CD14-positive monocyte (primary cell): ENCODE data around the gene MKNK1. TPM values are rescaled to one million over a fixed set of nuclear protein-coding genes. Genes with fewer than 3 reads are reported as not detected.

ENCODE experiments used
- DNase-seq, 3 donors: peaks; one replicate each; pipeline ENCODE4 v3.0.0-alpha.2; 2011 to 2022
- H2AFZ ChIP-seq: 2 replicates; pipeline ENCODE4 v1.6.0; 2012; ENCODE audit warnings: mild to moderate bottlenecking, low read depth, low read length, inconsistent platforms; ENCODE audit not compliant: insufficient read depth, poor library complexity, severe bottlenecking
- H3K27ac ChIP-seq, 2 donors: 1 replicate in 1 of 2; 2 replicates in 1 of 2; pipeline ENCODE4 v1.5.1; 2012 to 2013; ENCODE audit warnings: low read length in 2 of 2, control low read depth in 1 of 2, inconsistent platforms in 1 of 2, low read depth in 1 of 2, mild to moderate bottlenecking in 1 of 2
- H3K27me3 ChIP-seq, 2 donors: one replicate each; pipeline versions ENCODE4 v1.6.0 to v1.6.1; 2011 to 2013; ENCODE audit warnings: low read length in 2 of 2; ENCODE audit not compliant: control insufficient read depth in 2 of 2, insufficient read depth in 2 of 2
- H3K36me3 ChIP-seq, 2 donors: replicated peaks in 1 of 2; 1 replicate in 1 of 2; 2 replicates in 1 of 2; pipeline versions ENCODE4 v1.5.1 to v1.6.1; 2012 to 2013; ENCODE audit warnings: low read length in 2 of 2, control low read depth in 1 of 2, inconsistent platforms in 1 of 2, mild to moderate bottlenecking in 1 of 2; ENCODE audit not compliant: insufficient read depth in 2 of 2, control insufficient read depth in 1 of 2
- H3K4me1 ChIP-seq, 2 donors: 1 replicate in 1 of 2; 2 replicates in 1 of 2; pipeline versions ENCODE4 v1.5.1 to v1.6.1; 2012 to 2013; ENCODE audit warnings: low read length in 2 of 2, control low read depth in 1 of 2, inconsistent platforms in 1 of 2, mild to moderate bottlenecking in 1 of 2, moderate library complexity in 1 of 2; ENCODE audit not compliant: insufficient read depth in 2 of 2, control insufficient read depth in 1 of 2
- H3K4me2 ChIP-seq: replicated peaks from 2 replicates; pipeline ENCODE3; 2012; ENCODE audit warnings: low read length, moderate library complexity, mild to moderate bottlenecking; ENCODE audit not compliant: poor library complexity, severe bottlenecking; ENCODE audit errors: extremely low read depth
- H3K4me3 ChIP-seq, 3 experiments: fragments of 200-600 bp in 1 of 3; sonication (generic) in 1 of 3; replicated peaks in 1 of 3; 1 replicate in 2 of 3; 2 replicates in 1 of 3; pipeline ENCODE4 v1.5.1; 2011 to 2013; ENCODE audit warnings: low read length in 3 of 3, mild to moderate bottlenecking in 3 of 3, control low read depth in 2 of 3, low read depth in 2 of 3, inconsistent platforms in 1 of 3, moderate library complexity in 1 of 3
- H3K79me2 ChIP-seq: 2 replicates; pipeline ENCODE4 v1.6.0; 2012; ENCODE audit warnings: mild to moderate bottlenecking, control low read depth, inconsistent platforms, low read length, moderate library complexity; ENCODE audit not compliant: insufficient read depth
- H3K9ac ChIP-seq: 2 replicates; pipeline ENCODE4 v1.6.0; 2017; ENCODE audit warnings: low read length, mild to moderate bottlenecking; ENCODE audit not compliant: insufficient read depth, poor library complexity, severe bottlenecking
- H3K9me3 ChIP-seq, 2 donors: replicated peaks in 1 of 2; 1 replicate in 1 of 2; 2 replicates in 1 of 2; pipeline versions ENCODE4 v1.5.1 to v1.6.1; 2012 to 2013; ENCODE audit warnings: low read length in 2 of 2, control low read depth in 1 of 2; ENCODE audit not compliant: control insufficient read depth in 1 of 2, insufficient read depth in 1 of 2
- H4K20me1 ChIP-seq: 2 replicates; pipeline ENCODE4 v1.6.0; 2012; ENCODE audit warnings: mild to moderate bottlenecking, low read length, control low read depth, moderate library complexity; ENCODE audit not compliant: insufficient read depth
- H3K27ac Mint-ChIP-seq, 7 donors: one replicate each; pipeline ENCODE4 v1.8.0; 2020; ENCODE audit warnings: mild to moderate bottlenecking in 7 of 7, mixed read lengths in 7 of 7, moderate library complexity in 6 of 7, inconsistent platforms in 2 of 7
- H3K27me3 Mint-ChIP-seq, 3 donors: one replicate each; pipeline ENCODE4 v1.8.0; 2021 to 2022; ENCODE audit warnings: low read depth in 3 of 3, mild to moderate bottlenecking in 3 of 3, mixed read lengths in 3 of 3, moderate library complexity in 3 of 3, inconsistent platforms in 1 of 3
- H3K36me3 Mint-ChIP-seq, 2 donors: one replicate each; pipeline ENCODE4 v1.8.0; 2020; ENCODE audit warnings: mixed read lengths in 2 of 2, inconsistent platforms in 1 of 2, mild to moderate bottlenecking in 1 of 2
- H3K4me1 Mint-ChIP-seq: one replicate; pipeline ENCODE4 v1.8.0; 2020; ENCODE audit warnings: mild to moderate bottlenecking, mixed read lengths
- H3K4me3 Mint-ChIP-seq, 2 donors: one replicate each; pipeline ENCODE4 v1.8.0; 2020; ENCODE audit warnings: mild to moderate bottlenecking in 2 of 2, mixed read lengths in 2 of 2, moderate library complexity in 1 of 2
- H3K9me3 Mint-ChIP-seq, 7 donors: one replicate each; pipeline ENCODE4 v1.8.0; 2020 to 2022; ENCODE audit warnings: mixed read lengths in 7 of 7, mild to moderate bottlenecking in 6 of 7, moderate library complexity in 6 of 7, inconsistent platforms in 2 of 7
- CTCF ChIP-seq: fragments of 200-600 bp; IDR thresholded peaks from one replicate; pipeline ENCODE4 v1.8.0; 2022; ENCODE audit warnings: antibody characterized with exemption, mild to moderate bottlenecking
- WGBS: methylation state at CpG from one replicate; pipeline ENCODE4 v1.1.5; 2013; ENCODE audit warnings: missing lambda C conversion rate; ENCODE audit not compliant: insufficient coverage; 5-methylcytosine and 5-hydroxymethylcytosine counted together
- intact Hi-C, 2 donors: fragments of 100-400 bp; cut with micrococcal nuclease; formaldehyde crosslinking; loops; one replicate each; pipeline versions ENCODE4 v1.15.0 to v1.15.1; 2023
- polyA plus RNA-seq, 3 donors: library from polyadenylated mRNA; depleted of rRNA in 1 of 3; unstranded in 2 of 3; stranded (reverse) in 1 of 3; fragments of 300-500 nt in 2 of 3; fragments of >200 nt in 1 of 3; fragmentation: Illumina TruSeq in 2 of 3; gene quantifications; 1 replicate in 2 of 3; 2 replicates in 1 of 3; pipeline ENCODE4 v1.2.3, GENCODE V29; 2012 to 2021

MKNK1 gene
- polyA plus RNA-seq, 3 donors, result 38.2 to 144 (median 38.6) TPM

- no peak for TF ChIP-seq CTCF
- intact Hi-C loops, result loop anchor here in 1 of 2 donors (5.0 kb wide), 1 partner anchor 37 kb away; the partner anchor contains the start of gene MOB3C
- Mint-ChIP-seq H3K9me3 (no peaks in the 10 kb centered on the region), H3K36me3 (peaks cover 62 to 76% of the 10 kb centered on the region in 2 donors), H3K27ac (peak overlapping the region; percentile 81 to 99 (median 97)), H3K27me3 (peaks cover 0 to 1% (median 0%) of the 10 kb centered on the region in 3 donors), H3K4me1 (peaks cover 65% of the 10 kb centered on the region), H3K4me3 (peak overlapping the region in 1 of 2 donors; percentile 26)
- peaks cover 21% of the 10 kb centered on the region for H3K79me2 ChIP-seq
- H3K9me3 ChIP-seq, result no peaks in the 10 kb centered on the region
- H3K4me3 ChIP-seq, result peak overlapping the region in 1 of 3 experiments; percentile 19
- no peaks in the 10 kb centered on the region for H3K27me3 ChIP-seq
- peak; percentile 50 to 79 (median 76) for DNase-seq
- H3K9ac ChIP-seq, result no peak overlapping the region
- no peak overlapping the region for H2AFZ ChIP-seq
- 86% methylated on average over 1 of the region's 6 CpGs for WGBS
- peak overlapping the region; percentile 33 for H3K4me2 ChIP-seq
- peaks cover 13% of the 10 kb centered on the region for H4K20me1 ChIP-seq
- H3K4me1 ChIP-seq, result peaks cover 57 to 62% of the 10 kb centered on the region in 2 donors
- H3K36me3 ChIP-seq, result peaks cover 44 to 63% of the 10 kb centered on the region in 2 donors
- H3K27ac ChIP-seq, result peak overlapping the region; percentile 29 to 86
Observed at GRCh38 chr1:46580140-46580903, 23.7 kb downstream of the MKNK1 start.

GRCh38 chr1:46577671-46578070 is 26.4 kb downstream of the MKNK1 start:
- Histone ChIP-seq H3K4me3 (no peak overlapping the region), H3K79me2 (peaks cover 3% of the 10 kb centered on the region), H4K20me1 (peaks cover 9% of the 10 kb centered on the region), H3K36me3 (peaks cover 57 to 73% of the 10 kb centered on the region in 2 donors), H3K4me1 (peaks cover 42 to 46% of the 10 kb centered on the region in 2 donors), H3K27ac (no peak overlapping the region), H3K4me2 (no peak overlapping the region), H3K9me3 (no peaks in the 10 kb centered on the region), H3K27me3 (no peaks in the 10 kb centered on the region), H3K9ac (no peak overlapping the region), H2AFZ (no peak overlapping the region)
- no peak for TF ChIP-seq CTCF
- Mint-ChIP-seq H3K4me1 (peaks cover 45% of the 10 kb centered on the region), H3K27ac (no peak overlapping the region), H3K9me3 (no peaks in the 10 kb centered on the region), H3K36me3 (peaks cover 71 to 83% of the 10 kb centered on the region in 2 donors), H3K4me3 (no peak overlapping the region), H3K27me3 (peaks cover 0 to 1% (median 0%) of the 10 kb centered on the region in 3 donors)
- WGBS, result 71% methylated on average over 1 of the region's 4 CpGs
- intact Hi-C loops, result no loop called here
- DNase-seq, result no peak
